ENCODE data around the gene PPP1R9B.

Gene PPP1R9B

DNA sequence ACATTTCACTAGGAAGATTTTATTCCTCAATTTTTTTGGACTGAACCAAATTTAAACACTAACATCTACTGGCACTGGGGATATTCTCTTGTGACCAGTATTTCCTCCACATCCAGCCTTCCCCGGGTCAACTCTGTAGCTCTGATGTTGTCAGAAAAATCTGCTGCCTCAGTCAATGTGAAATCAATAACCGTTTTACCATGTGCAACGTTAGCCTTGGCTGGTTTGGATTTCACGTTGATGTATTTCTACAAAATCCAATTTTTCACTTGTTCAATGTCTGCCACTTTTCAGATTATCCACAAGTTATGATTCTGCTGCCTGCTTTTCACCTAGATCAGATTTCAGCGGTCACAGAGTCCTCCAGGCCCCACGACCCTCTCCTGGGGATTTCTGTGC, 22.5 kb upstream of the PPP1R9B start:
- DNase-seq, result no peak

DNA sequence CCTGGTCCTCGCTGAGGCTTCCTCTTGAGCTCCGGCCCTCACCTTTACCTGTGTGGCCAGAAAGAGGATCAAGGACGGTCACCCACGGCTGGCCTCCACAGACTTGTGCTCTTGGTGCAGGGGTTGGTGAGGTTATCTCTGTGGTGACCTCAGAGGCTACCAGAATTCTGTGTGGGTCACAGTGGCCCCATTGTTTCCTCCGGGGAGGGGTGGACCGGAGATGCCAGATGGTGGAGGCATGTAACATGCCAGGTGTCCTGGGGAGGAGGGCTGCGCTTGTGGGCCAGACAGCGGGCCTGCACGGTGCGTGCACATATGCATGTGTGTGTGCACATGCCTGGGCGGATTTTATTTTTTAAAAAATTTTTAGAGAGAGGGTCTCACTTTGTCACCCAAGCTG, 21.7 kb upstream of the PPP1R9B start:
- DNase-seq, result no peak

DNA sequence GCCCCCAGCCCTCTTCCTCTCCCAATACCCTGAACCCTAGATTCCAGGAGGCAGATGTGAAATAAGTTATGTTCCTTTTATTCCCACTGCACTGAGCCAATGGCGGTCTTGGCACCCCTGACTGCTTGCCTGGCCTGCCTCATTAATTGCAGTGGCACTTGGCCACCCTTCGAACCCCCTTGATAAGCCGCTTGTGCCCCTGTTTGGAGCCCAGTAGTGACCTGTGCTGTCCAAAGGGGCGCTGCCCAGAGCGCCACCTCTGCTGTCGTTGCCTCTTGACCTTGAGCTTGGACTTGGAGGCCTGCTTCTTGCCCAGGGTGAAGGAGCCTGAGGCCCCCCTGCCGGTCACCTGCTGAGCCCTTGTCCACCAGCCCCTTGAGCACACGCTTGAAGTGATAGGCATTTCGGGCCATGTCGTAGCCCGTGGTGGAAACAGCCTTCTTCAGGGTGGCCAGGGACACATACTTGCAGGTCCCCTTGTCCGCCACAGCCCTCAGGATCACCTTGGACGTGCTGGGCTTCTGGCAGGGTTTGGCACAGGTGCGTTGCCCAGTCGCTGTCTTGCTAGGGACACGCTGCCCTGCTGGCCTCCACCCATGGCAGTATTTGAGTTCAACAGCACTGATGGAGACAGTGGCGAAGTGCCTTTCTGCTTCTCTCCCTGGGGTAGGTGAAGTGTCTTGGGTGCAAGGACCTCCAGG, 21.0 kb upstream of the PPP1R9B start:
- DNase-seq, result no peak

DNA sequence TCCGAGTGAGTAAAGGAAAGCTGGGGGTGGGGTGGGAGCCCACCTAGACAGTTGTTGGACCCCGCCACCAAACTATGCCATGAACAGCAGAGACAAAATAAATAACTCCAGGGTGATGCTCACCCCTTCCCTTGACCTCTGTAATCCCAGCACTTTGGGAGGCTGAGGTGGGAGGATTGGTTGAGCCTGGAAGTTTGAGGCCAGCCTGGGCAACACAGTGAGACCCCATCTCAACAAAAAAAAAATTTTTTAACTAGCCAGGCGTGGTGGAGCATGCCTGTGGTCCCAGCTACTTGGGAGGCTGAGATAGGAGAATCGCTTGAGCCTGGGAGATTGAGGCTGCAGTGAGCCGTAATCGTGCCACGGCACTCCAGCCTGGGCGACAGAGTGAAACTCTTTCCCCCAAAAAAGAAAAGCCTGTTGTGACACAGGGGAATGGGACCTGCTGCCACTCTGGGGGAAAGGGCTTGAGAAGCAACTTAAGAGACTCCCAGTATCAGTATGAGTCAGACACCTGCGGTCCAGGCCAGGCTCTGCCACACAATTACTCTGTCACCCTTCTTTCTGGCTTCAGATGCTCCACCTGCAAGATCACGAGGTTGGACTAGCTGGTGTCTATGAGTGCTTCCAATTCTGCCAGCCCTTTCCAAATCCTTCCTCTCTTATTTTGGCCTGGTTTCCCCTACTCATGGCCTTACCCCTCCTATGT, 20.3 kb upstream of the PPP1R9B start:
- no peak for DNase-seq

DNA sequence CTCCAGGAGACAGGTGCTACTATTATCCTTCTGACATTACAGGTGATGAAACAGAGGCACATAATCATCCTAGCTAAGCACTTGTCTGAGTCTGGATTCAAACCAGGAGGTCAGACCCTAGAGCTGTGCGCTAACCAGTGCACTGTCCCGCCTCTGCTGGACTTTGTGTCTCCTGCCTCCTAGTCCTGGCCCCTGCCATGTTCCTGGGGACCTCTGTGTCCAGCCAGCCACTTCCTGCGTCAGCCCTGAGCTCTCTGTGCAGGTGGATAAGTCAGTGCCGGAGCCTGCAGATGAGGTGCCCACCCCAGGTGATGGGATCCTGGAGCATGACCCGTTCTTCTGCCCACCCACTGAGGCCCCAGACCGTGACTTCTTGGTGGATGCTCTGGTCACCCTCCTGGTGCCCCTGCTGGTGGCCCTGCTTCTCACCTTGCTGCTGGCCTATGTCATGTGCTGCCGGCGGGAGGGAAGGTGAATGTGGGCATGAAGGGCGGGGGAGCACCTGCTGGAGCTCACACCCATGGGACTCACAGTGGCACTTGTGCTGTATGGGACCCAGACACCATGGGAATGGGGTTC, 19.5 kb upstream of the PPP1R9B start:
- no peak for DNase-seq

DNA sequence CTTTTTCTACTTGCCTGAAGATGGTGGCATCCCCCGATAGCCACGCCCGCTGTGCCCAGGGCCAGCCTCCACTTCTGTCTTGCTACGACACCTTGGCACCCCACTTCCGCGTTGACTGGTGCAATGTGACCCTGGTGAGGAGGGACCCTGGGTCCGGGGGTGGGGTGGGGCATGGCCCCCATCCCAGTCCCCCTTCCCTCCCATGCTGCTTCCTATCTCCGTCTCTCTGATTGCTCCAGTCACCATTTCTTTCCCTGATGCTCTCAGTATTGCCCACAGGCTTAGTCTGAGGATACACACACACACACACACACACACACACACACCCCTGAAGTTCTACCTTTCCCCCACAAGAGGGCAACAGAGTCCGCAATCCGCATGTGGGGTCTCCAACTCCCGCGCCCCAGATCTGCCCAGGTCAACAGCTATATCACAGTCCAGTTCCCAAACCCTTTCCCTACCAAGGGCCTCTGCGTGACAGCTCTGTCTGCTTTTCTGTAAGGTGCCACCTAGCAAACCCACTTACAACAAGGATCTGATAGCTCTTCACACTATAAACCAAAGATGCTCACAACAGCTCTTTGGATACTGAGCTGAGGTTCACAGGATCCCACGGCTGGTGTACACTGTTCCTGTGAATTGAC, 18.8 kb upstream of the PPP1R9B start:
- DNase-seq, result no peak

DNA sequence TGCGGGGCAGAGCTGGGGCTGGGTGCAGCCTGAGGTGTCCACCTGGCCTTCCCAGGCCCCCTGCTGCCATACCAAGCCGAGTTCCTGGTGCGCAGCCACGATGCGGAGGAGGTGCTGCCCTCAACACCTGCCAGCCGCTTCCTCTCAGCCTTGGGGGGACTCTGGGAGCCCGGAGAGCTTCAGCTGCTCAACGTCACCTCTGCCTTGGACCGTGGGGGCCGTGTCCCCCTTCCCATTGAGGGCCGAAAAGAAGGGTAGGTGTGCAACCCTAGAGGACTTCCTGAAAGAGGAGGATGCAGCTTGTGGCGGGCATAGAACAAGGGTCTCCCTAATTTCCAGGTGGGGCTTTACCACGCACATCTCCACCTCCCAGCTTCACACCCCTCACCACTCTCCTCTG, 17.8 kb upstream of the PPP1R9B start:
- DNase-seq, result no peak

DNA sequence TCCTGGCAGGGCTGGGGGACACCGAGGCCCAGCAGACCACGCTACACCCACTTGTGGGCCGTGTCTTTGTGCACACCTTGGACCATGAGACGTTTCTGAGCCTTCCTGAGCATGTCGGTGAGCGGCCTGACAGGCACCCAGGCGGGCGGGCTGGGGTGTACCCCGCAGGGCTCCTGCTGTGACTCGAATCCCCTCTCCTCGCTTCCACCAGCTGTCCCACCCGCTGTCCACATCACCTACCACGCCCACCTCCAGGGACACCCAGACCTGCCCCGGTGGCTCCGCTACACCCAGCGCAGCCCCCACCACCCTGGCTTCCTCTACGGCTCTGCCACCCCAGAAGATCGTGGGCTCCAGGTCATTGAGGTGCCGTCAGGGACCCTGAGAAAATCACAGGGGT, 16.9 kb upstream of the PPP1R9B start:
- no peak for DNase-seq

DNA sequence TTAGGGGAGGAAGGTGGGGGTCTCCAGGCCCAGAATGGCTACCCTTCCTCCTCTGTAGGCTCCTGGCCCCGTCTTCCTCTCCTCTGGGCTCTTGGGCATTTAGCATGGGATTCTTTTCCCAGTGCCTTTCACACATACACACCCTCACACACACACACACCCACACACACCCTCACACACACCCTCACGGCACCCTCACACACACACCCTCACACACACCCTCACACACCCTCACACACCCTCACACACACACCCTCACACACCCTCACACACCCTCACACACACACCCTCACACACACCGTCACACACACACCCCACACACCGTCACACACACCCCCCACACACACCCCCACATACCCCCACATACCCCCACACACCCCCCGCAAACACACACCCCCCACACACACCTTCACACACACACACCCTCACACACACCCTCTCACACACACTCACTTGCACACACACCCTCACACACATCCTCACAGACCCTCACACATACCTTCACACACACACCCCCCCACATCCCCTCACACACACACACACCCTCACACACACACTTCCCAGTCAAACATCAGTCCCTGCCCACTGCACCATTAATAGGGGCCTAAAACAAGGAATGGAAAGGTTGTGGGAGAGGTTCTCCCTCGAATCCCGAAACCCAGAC, 16.2 kb upstream of the PPP1R9B start:
- no peak for DNase-seq

DNA sequence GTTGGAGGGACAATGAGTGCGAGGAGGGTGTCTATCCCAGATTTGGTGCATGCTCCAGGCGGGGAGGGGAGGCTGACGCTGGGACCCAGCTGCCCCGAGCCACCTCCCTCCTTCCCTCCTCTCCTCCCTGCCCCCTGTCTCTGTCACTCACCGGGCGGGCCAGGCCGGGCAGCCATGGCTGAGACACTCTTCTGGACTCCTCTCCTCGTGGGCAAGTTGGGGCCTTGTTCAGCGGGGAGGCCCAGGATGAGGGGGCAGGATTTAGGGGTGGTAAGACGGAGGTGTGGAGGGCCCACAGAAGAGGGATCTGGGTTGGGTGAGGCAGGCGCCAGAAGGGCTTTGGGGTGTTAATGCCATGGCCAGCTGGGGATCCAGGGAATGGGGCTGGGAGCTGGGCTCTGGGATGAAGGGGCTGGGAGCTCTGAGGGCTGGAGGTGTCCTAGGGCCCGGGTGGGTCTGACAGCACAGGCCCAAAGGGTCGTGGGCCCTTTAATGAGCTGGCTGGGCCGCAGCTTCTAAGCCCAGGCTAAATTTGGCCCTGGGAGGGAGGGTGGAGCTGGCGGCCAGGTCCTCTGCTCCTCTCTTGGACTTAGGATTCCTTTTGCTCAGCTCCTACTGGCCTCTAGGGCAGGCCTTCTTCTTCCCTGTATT, 15.5 kb upstream of the PPP1R9B start, which contains the start of gene SGCA:
Gene SGCA (plus strand): TSS at position 139 of the 651 bp plus-strand sequence. CDS start 36 bp downstream, at position 175.
- no peak for DNase-seq

DNA sequence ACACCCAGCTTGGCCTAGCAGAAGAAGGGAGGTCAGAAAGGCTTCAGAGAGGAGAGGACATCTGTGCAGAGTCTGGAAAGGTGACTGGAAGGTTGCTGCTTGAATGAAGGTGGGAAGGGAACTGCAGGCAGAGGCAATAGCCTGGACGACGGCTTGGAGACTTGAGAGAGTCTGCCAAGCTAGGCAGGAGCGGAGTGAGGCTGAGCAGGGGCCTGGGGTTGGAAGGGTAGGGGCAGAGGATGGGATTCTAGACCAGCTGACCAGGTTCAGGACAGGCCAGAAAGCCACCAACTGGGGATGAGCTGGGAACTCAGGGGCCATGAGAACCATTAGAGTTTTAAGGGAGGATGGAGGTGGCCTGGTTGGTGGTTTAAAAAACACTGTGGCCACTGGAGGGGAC, 15.0 kb upstream of the PPP1R9B start:
- DNase-seq, result no peak

DNA sequence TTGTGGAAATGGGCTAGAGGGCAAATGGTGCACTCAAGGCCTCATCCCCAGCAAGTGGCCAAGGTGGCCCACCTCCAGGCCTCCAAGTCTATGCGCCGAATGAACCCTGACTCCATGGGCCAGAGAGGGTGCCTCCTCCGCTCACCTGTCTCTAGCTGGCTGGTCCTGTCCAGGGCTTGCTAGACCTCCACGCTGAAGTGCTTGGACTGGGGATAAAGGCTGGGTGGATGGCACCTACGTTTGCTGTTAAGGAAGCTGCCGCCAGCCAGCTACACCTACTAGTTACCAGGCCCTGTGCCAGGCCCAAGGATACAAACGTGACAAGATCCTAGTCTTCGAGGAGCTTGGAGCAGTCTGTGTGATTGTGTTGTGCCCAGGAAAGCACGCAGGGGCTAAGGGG, 14.6 kb upstream of the PPP1R9B start:
- DNase-seq, result no peak

DNA sequence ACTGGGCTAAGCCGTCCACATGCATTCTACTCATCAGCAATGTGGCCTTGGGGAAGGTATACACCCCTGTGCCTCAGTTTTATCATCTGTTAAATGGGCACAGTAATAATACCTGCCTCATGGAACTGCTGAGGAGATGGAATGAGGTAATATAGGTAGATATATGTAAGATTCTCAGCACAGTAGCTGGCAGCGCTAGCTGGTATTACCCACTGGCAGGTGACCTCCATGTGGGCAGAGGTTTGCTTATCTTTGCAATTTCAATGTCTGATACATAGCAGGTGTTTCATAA, 14.2 kb upstream of the PPP1R9B start:
- DNase-seq, result no peak

DNA sequence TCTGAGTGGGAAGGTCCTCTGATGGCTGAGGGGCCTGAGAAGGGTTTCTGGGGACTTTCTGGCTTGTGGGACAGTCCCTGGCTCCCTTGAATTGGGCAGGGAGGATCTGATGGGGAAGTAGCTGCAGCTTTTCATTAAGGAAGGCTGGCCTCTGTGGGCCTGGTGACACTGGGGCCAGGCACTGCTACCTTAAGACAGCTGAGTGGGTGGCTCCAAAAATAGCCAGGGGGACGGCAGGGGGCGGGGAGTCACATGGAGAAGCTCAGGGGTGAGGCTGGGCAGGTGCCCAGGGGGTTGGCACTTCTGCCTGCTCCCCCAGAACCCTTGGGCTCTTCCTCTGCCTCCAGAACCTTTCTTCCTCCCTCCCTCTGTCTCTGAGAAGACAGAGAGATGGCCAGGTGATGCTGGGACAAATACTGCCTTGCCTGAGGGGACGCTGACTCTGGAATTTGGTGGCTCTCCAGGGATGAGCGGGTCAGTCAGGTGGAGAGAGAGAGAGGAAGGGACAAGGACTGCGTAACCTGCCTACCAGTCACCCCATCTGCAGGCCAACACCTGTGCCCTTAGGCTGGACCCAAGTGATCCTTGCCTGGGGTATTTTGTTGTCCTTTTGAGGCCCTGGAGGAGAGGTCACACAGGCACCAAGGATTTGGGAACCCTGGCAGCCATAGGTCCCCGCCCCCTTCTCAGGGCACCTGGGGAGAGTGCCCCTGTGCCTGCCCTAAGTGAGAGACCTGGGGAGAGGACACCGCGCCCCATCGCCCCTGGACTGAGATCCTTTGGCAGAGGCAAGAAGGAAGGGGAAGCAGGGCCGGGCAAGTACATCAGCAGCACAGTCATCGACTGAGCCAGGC, 13.6 kb upstream of the PPP1R9B start:
- no peak for DNase-seq

DNA sequence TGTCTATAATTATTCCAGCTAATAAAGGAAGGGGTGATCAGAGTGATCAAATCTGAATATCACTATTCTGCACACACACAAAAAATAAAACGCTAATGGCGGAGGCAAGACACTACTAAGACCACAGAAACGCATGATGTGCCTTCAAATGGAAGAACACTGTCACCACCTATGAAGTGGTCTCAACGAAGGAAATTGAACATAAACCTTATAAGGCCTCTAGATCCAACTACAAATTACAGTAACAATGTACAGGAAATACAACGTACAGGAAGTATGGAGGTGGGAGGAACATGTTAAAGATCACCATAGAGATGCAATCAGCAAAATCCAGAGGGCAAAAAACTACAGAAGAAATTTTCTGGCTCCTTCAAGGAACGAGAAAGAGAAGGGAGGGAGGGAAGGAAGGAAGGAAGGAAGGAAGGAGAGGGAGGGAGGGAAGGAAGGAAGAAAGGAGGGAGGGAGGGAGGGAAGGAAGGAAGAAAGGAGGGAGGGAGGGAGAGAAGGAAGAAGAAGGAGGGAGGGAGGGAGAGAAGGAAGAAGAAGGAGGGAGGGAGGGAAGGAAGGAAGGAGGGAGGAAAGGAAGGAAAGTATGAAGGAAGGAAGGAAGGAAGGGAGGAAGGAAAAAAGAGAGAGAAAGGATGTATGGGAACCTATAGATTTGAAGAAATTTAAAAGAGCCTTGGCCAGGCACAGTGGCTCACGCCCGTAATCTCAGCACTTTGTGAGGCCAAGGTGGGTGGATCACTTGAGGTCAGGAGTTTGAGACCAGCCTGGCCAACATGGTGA, 12.2 kb upstream of the PPP1R9B start:
- no peak for DNase-seq

DNA sequence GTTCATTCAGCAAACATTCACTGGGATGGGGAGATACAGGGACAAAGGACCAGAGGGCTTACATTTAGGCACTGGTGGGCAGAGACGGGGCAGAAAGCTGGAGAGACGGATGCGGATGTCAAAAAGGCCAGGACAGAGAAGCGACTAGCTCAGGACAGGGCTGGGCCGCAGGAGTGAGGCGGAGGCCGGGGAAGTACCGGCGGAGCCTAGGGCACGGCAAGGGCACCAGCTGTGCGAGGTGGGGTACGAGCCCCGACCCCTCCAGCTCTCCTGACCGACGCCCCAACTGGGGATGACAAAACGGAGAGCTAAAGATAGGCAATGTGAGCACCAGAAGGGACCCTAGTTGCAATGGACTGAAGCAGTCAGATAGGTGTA, 11.4 kb upstream of the PPP1R9B start:
- DNase-seq, result no peak

DNA sequence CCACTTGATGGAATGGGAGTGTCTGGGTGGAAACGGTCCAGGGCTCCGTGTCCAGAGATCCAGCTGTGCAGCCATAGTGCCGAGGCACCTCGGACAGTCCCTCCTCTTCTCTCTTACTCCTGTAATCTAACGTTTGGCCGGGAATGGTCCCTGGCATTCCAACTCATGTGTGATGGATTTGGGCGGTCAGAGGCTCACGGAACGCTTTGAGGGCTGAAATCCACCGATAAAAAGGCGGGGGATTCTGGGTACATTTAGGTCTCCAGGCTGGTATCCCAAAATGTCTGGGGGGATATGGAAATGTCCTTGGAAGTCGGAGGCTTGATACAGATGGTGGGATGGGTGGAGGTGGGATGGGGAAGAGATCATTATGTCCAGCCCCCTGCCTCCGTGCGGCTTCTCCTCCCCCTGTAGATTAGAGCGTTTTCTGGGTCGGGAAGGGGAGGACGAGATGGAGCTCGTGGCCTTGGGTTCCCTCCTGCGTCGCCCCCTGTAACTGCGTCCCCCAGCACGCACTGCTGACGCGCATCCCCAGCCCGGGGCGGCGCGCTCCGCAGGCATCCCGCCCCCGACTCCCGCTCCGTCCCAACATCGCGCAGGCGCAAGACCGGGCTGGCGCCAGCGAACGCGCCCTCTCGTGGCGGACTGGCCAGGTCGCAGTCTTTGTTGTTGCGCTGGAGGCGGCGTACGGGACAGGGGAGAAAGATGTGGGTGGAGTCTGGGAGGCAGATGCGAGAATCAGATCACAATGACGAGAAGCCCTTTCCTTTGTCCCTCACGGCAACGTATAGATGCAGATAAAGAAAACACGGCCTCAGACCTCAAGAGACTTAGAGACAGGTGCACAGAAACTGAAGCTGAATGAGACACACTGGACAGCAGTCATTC, 10.8 kb upstream of the PPP1R9B start:
- peak; percentile 85 for DNase-seq

DNA sequence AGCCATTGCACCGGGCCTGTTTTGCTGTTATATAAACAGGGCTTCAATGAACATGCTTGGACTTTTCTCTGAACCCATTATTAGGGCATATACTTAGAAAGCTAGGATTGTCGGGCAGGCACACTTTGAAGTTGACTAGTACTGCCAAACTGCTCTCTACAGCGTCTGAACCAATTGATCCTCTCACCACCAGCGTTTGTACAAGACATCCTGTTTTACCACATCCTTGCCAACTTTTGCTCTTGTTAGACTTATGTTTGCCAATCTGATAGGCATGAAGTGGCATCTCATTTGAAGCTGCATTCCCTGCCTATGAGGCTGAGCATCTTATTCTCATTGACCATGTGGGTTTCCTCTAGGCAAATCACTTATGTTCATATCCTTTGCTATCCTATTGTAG, 7.4 kb upstream of the PPP1R9B start:
- DNase-seq, result no peak

DNA sequence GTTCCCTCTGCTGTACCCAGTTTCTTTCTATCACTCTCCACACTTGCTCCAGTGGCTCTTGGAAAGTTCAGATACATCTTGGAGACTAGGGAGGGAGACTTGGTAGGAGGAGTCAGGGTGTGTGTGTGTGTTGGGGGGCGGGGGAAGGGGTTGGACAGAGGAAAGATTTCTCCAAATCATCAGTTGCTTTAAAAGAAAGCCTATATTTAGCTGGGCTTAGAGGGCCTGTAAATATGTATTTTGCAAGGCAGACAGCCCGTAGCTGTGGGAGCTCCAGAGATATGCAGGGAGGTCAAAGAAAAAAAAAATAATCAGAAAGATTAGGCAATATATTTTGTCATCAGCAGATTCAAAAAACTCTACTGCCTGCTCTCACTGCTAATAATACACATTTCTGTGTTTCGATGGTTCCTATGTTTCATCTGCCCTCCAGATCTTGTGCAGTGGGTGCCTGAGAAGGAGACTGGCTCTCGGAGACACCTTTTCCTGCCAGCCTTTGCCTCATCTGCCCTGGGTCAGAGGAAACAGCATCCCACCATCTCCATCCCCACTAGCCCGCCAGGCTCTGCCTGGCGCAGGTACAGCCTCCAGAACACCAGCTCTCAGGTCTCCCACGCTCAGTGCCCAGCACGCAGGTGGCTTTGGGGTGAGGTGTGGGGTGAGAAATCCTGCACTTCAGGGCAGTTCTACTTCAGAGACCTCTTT, 4.8 kb upstream of the PPP1R9B start:
- no peak for DNase-seq

Measured in SHP77 treated with DMSO at 0.1 percent for 48 hours (cell line).